Heart left ventricle (tissue), 16 donors: ENCODE data around the gene EIF4E2. TPM values are rescaled to one million over a fixed set of nuclear protein-coding genes. Genes with fewer than 3 reads are reported as not detected.

ENCODE experiments used
- ATAC-seq, 4 donors: fragments of 200-7000 bp; cut with Tn5 transposase; one replicate each; pipeline ENCODE4 v1.9.1; 2020 to 2022; ENCODE audit warnings: moderate library complexity in 4 of 4, mild to moderate bottlenecking in 3 of 4, moderate number of reproducible peaks in 1 of 4
- DNase-seq, 5 donors: peaks; one replicate each; pipeline ENCODE4 v3.0.0-alpha.2; 2020
- H3K27ac ChIP-seq, 12 donors: fragments of 200-600 bp; sonication (generic) in 4 of 12; one replicate each; pipeline versions ENCODE4 v1.5.0 to v1.8.0; 2016 to 2022; ENCODE audit warnings: mild to moderate bottlenecking in 2 of 12
- H3K27me3 ChIP-seq, 9 donors: fragments of 200-600 bp; sonication (generic) in 2 of 9; one replicate each; pipeline versions ENCODE4 v1.5.1 to v1.8.0; 2016 to 2022; ENCODE audit warnings: mild to moderate bottlenecking in 3 of 9
- H3K36me3 ChIP-seq, 9 donors: fragments of 200-600 bp; sonication (generic) in 2 of 9; one replicate each; pipeline versions ENCODE4 v1.5.0 to v1.8.0; 2018 to 2022; ENCODE audit warnings: mild to moderate bottlenecking in 2 of 9
- H3K4me1 ChIP-seq, 12 donors: fragments of 200-600 bp; sonication (generic) in 4 of 12; one replicate each; pipeline versions ENCODE4 v1.5.0 to v1.8.0; 2016 to 2022; ENCODE audit warnings: mild to moderate bottlenecking in 3 of 12
- H3K4me3 ChIP-seq, 12 donors: fragments of 200-600 bp; sonication (generic) in 4 of 12; one replicate each; pipeline versions ENCODE4 v1.5.0 to v1.8.0; 2017 to 2022; ENCODE audit warnings: mild to moderate bottlenecking in 9 of 12, moderate library complexity in 4 of 12
- H3K9me3 ChIP-seq, 12 donors: fragments of 200-600 bp; sonication (generic) in 4 of 12; one replicate each; pipeline versions ENCODE4 v1.5.0 to v1.8.0; 2016 to 2022; ENCODE audit warnings: mild to moderate bottlenecking in 1 of 12
- CTCF ChIP-seq, 12 donors: fragments of 200-600 bp; sonication (generic) in 4 of 12; IDR thresholded peaks; one replicate each; pipeline versions ENCODE4 v1.5.0 to v1.8.0; 2018 to 2022; ENCODE audit warnings: antibody characterized with exemption in 12 of 12, mild to moderate bottlenecking in 5 of 12
- POLR2A ChIP-seq, 2 donors: fragments of 450-650 bp; IDR thresholded peaks; one replicate each; pipeline ENCODE4 v1.6.1; 2017; ENCODE audit warnings: antibody characterized with exemption in 2 of 2, mild to moderate bottlenecking in 2 of 2, moderate library complexity in 2 of 2
- WGBS, 4 donors: extraction: QIAGEN DNeasy Blood & Tissue Kit in 2 of 4; methylation state at CpG; one replicate each; pipeline versions ENCODE4 v1.1.5 to v1.1.7; 2013 to 2018; 5-methylcytosine and 5-hydroxymethylcytosine counted together
- intact Hi-C, 10 donors: fragments of 100-400 bp; cut with DNase I; formaldehyde crosslinking; loops; one replicate each; pipeline versions ENCODE4 v1.11.1 to v1.14.2; 2022
- polyA plus RNA-seq, 2 donors: library from polyadenylated mRNA; stranded (reverse); fragments of 200-250 nt; gene quantifications; one replicate each; pipeline ENCODE4 v1.2.3, GENCODE V29; 2013
- total RNA-seq, 9 donors: library from RNA; depleted of rRNA in 2 of 9; stranded (reverse); fragments of >200 nt in 2 of 9; fragmentation: NEBNext Ultra II Directional in 3 of 9; extraction: Animal tissue kit (Norgen Biotek cat#: 25700) in 3 of 9; gene quantifications; one replicate each; pipeline versions ENCODE4 v1.1.0 to v1.2.4, GENCODE V29; 2016 to 2023
- donor health status: ischemic (EF 13 %, LVEDD 7.1; RV severe dilation, severe dysfunction).
- donor health status: healthy with polysubstance abuse.
- donor health status: DM: no; HTN: yes; CAD: no.
- donor health status: DM: no; HTN: no; CAD: no.
- donor health status: ischemic (EF 25% LVEDD 6.9; RV normal size, moderate dysfunction).
- donor health status: ischemic (EF 25% LVEDD 5.7; RV mildly dilated, moderate dysfunction).
- donor health status: healthy.
- donor health status: DM: yes; HTN: yes; CAD: no.
- donor health status: ischemic (EF 35%, LVEDD 5.7; RV mildly dilated, moderate dysfunction).
- donor health status: nonischemic (EF 11% LVEDD 7.7; RV severe dilation, severe dysfunction).
- donor health status: DM: yes; HTN: yes; CAD: no.
- donor health status: PGD.
- donor health status: ischemic (EF 29% LVEDD 5.4; RV normal size, mild dysfunction).
- donor health status: nonischemic (EF 23%, LVEDD 6.1; RV moderate dilation, normal function).

Gene EIF4E2
- total and polyA plus RNA-seq, 11 donors = 15.3 to 54.0 (median 38.8) TPM

GRCh38 chr2:232615339-232615738, 64.8 kb downstream of the EIF4E2 start:
- Histone ChIP-seq H3K9me3 (no peaks in the 10 kb centered on the region), H3K27me3 (no peaks in the 10 kb centered on the region), H3K4me3 (no peak overlapping the region), H3K4me1 (peaks cover 0 to 6% (median 0%) of the 10 kb centered on the region in 12 donors), H3K36me3 (no peaks in the 10 kb centered on the region), H3K27ac (no peak overlapping the region)
- no peak for DNase-seq
- WGBS, 4 donors = 76 to 81% (median 79%) methylated on average over 8 of the region's 8 CpGs
- intact Hi-C loops = no loop called here
- ATAC-seq = no peak
- TF ChIP-seq CTCF (IDR thresholded peaks at IDR 0.05) (no peak), POLR2A (IDR thresholded peaks at IDR 0.05) (no peak)

Other genes starting within 250 kb of the EIF4E2 start
- not detected for gene ALPP, start 171.9 kb upstream of the EIF4E2 start, total RNA-seq
- gene ALPP, start 171.9 kb upstream of the EIF4E2 start, polyA plus RNA-seq = not detected
- gene ALPG, start 143.8 kb upstream of the EIF4E2 start, total RNA-seq = not detected
- gene ALPG, start 143.8 kb upstream of the EIF4E2 start, polyA plus RNA-seq = not detected
- gene ALPI, start 94.5 kb upstream of the EIF4E2 start, total RNA-seq = not detected
- gene ALPI, start 94.5 kb upstream of the EIF4E2 start, polyA plus RNA-seq = not detected
- gene ECEL1, start 62.9 kb upstream of the EIF4E2 start, total RNA-seq = 1 to 10 TPM in 1 of 9 donors, under 1 TPM in 6, not detected in 2; 0.20 to 1.2 (median 0.30) TPM
- gene ECEL1, start 62.9 kb upstream of the EIF4E2 start, polyA plus RNA-seq = 1 to 10 TPM in 1 of 2 donors, not detected in 1; 1.4 TPM
- under 1 TPM in 4 of 9 donors, not detected in 5; 0.12 to 0.25 (median 0.15) TPM for gene PRSS56, start 30.3 kb upstream of the EIF4E2 start, total RNA-seq
- under 1 TPM in 1 of 2 donors, not detected in 1; 0.11 TPM for gene PRSS56, start 30.3 kb upstream of the EIF4E2 start, polyA plus RNA-seq
- gene CHRND, start 24.5 kb upstream of the EIF4E2 start, total RNA-seq = not detected
- not detected for gene CHRND, start 24.5 kb upstream of the EIF4E2 start, polyA plus RNA-seq
- gene CHRNG, start 11.0 kb upstream of the EIF4E2 start, total RNA-seq = not detected
- gene CHRNG, start 11.0 kb upstream of the EIF4E2 start, polyA plus RNA-seq = not detected
- 1 to 10 TPM in 8 of 9 donors, under 1 TPM in 1; 0.99 to 3.8 (median 1.6) TPM for gene TIGD1, start 132 bp upstream of the EIF4E2 start, total RNA-seq
- gene TIGD1, start 132 bp upstream of the EIF4E2 start, polyA plus RNA-seq = 1 to 10 TPM; 1.6 to 2.1 TPM
- 10 to 100 TPM in 7 of 9 donors, 1 to 10 TPM in 2; 9.0 to 44.8 (median 20.7) TPM for gene EFHD1, start 82.9 kb downstream of the EIF4E2 start, total RNA-seq
- 10 to 100 TPM in 1 of 2 donors, 1 to 10 TPM in 1; 9.0 to 26.8 TPM for gene EFHD1, start 82.9 kb downstream of the EIF4E2 start, polyA plus RNA-seq
- gene GIGYF2, start 146.6 kb downstream of the EIF4E2 start, total RNA-seq = 10 to 100 TPM; 48.0 to 78.1 (median 61.3) TPM
- 10 to 100 TPM; 25.3 to 29.8 TPM for gene GIGYF2, start 146.6 kb downstream of the EIF4E2 start, polyA plus RNA-seq
- gene KCNJ13, start 225.9 kb downstream of the EIF4E2 start, total RNA-seq = not detected
- gene KCNJ13, start 225.9 kb downstream of the EIF4E2 start, polyA plus RNA-seq = not detected